SK-N-MC (cell line): ENCODE data around the gene FKBP1A.

Experiments
- EZH2 ChIP-seq: fragments of 200-600 bp; sonication (generic); IDR thresholded peaks from one replicate; pipeline ENCODE4 v1.6.1; 2017; ENCODE audit warnings: antibody characterized with exemption
- FOXP2 ChIP-seq: optimal IDR thresholded peaks from 2 replicates; pipeline ENCODE3; 2011; ENCODE audit warnings: mild to moderate bottlenecking, moderate library complexity; ENCODE audit not compliant: insufficient read depth; ENCODE audit errors: extremely low read length, control extremely low read depth
- POLR2AphosphoS5 ChIP-seq: IDR thresholded peaks from 2 replicates; pipeline ENCODE4 v1.6.1; 2012; ENCODE audit warnings: mild to moderate bottlenecking, low read depth, low read length, borderline replicate concordance

GRCh38 chr20:1423206-1423605 lies 30.4 kb upstream of the FKBP1A start:
- TF ChIP-seq POLR2AphosphoS5 (no peak), EZH2 (no peak), FOXP2 (no peak)
